Measurements from ENCODE around the gene SELENOK.

The SELENOK gene

DNA sequence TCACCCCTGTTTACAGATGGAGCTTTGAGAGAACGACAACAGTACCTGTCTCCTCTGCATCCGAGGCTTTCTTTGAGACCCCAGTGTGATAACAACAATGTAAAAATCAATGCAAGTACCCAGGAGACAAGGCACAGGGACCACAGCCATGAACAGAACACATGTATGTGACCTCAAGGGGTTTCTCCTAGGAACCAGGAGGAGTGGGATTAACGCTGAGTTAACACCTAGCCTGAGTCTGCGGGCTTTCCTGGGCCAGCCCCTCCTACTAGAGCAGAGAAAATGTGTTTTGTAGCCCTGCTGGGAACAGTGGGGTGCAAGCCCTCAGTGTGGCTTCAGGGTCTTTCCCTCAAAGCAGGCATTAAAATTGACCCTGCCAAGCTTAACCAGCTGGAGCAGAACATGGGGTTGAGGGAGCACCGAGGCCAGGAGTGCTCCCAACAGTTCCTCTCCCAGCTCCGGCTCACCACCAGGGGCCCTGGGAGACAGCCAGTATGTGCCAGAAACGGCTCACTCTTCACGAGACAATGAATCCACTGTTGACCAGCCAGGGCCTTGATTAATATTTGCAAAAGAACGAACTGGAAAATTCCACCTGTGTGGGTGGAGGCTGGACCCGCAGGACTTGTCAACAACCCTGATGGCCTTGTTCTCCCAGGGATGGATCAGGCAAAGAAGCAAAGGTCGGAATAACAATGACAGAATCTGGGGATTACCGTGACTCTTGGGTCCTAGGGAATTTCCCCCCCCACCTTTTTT lies 49.0 kb downstream of the SELENOK start:
- no peak for DNase-seq (ENCODE audit: low read depth)

DNA sequence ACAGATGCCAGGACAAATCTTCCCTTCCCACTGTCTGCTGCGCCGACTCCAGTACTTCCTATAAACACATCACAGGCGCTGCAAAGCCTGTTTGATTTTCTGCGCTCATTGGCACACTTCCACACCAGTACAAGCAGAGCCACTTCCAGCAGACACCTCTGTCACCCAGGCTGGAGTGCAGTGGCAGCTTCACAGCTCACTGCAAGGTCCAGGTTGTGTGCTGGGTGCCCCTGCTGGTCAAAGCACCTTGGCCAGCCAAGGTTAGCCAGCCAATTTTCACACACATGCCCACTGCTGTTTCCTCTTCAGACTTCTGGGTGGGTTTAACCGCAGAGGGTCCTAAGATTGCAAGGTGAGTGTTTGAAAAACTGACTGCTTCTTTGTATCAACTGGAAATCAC lies 50.4 kb downstream of the SELENOK start:
- DNase-seq (ENCODE audit: low read depth): no peak

DNA sequence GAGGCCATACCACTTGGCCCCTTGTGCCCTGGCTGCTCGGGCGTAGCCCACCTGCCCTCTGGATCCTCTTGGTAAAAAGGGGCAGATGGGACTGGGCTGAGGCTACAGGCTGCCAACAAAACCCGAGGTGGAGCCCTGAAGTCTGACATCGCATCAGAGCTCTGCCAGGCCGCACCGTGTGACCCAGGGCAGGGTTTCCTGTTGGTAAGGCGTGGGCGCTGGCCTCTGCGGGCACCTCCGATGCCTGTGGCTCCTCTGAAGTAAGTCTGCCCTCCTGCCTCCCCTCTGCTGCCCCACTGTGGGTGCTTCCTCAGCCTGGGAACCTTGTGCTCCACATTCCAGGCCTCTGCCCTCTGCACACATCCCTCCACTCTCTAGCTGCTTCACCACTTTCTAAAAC lies 54.3 kb downstream of the SELENOK start:
- DNase-seq (ENCODE audit: low read depth): no peak

DNA sequence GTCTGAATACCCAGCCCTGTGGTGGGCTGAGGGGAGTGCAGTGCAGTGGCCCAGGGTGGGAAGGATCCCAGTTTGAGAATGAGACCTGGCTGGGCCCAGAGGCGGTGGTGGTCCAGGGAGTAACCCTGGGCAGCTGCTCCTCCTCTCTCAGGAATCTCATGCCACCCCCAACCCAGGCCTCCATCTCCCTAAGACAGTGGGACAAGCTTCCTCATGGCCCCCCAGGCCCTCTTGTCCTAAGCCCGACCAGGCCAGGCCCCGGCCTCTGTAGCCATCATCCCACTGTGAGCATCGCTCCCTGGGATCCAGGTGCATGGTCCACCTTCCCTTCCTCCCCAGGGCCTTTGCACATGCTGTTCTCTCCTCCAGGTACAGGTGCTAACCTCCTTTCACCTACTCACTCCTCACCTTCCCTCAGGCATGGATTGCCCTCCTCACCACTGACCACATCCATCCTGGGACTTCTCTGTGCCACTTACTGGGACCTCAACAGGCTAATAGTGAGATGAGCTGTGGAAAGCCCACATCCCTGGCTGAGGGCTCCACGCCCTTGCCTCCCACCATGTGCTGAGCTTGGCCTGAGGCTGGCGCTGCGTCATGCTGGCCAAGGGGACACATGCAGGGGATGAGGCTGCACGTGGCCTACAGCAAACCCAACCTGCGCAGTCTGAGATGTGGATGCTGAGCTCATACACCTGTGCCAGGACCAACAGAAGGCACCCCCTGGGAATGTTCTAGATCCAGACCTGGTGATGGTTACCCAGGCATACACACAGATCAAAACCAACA lies 55.4 kb downstream of the SELENOK start:
- DNase-seq (ENCODE audit: low read depth): no peak

DNA sequence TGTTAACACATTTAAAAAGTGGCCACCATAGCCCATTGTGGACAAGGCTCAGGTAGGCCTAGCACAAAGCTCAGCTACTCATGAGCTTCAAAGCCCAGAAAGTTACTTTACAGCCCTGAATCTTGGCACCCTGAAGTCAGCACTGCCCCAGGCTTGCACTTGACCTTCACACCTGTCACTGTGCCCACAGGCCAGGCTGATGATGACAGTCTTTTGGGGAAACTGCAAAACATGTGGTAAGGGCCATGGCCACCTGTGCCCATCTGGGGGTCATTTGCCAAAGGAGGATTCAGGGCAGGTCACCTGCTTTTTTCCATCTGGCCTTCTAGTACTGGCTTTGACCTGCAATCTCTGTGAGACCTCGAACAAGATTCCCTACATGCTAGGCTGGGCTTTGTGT lies 56.4 kb downstream of the SELENOK start:
- no peak for DNase-seq (ENCODE audit: low read depth)

DNA sequence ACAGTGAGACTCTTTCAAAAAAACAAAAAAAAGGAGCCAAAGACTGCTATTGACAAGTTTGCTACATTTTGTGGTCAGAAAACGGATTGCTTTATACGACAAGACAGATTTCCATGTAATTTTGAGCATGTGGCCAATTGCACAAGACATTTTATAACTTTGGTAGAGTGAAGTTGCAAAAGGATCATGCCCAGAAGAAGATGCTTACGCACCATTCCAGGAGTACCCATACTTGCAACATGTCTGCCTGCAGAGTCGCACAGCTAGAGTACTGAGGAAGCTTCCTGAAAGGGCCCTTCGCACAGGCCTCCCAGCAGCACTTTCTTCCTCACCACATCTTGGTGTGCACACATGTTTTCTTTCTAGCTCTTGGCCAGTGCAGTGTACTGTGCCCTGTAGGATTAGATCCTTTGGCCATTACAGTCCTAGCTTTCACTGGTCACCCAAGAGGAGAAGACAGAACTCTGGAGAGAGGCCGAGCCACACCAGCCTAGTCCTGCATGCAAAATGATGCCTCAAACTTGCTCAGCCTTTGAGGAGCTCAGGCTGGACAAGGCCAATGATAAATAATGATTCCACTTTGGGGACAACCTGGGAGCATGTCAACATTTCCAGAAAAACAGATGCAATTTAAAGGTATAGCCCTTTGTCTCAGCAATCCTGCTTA lies 57.1 kb downstream of the SELENOK start:
- no peak for DNase-seq (ENCODE audit: low read depth)

All from stimulated activated CD8-positive, alpha-beta memory T cell treated with anti-CD3 and anti-CD28 coated beads, Interleukin-12 subunit alpha, Interleukin-12 subunit beta, amount 100 ng/mL, for 4 hours (primary cell).